HG03442 (cell line): ENCODE results near the gene CDHR2.

Experiments used
- ATAC-seq: cut with Tn5 transposase; IDR thresholded peaks from one replicate; pipeline ENCODE4 v1.9.1; 2021; ENCODE audit warnings: mild to moderate bottlenecking, moderate library complexity; ENCODE audit not compliant: unreplicated experiment

The CDHR2 gene

GRCh38 chr5:176560364-176560763, 11.2 kb downstream of the CDHR2 start:
- no peak for ATAC-seq

DNA sequence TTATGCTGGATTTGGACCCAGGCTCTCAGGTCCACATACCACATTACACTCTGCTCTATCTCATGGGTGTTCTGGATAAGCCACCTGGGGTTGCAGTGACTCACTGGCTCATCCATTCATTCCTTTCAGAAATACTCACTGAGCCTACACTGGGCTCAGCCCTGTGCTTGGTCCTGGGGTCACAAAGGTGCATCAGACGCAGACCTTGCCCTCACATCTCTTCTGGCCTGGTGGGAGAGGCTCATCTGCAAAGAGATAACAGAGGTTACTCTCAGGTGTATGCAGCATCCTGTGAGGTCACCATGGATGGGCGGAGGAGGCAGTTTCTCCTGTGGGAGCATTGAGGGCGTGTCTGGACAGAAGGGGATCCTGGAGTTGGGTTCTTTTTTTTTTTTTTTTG, 12.1 kb downstream of the CDHR2 start:
- no peak for ATAC-seq

GRCh38 chr5:176562189-176562588, 13.0 kb downstream of the CDHR2 start:
- no peak for ATAC-seq

- no peak for ATAC-seq
Measured at GRCh38 chr5:176564002-176564401, 14.9 kb downstream of the CDHR2 start.

- no peak for ATAC-seq
Measured at GRCh38 chr5:176565760-176566288, 16.7 kb downstream of the CDHR2 start.

- ATAC-seq, result no peak
Measured at GRCh38 chr5:176568657-176569056, 19.5 kb downstream of the CDHR2 start.

GRCh38 chr5:176570044-176570443, 20.9 kb downstream of the CDHR2 start:
- ATAC-seq, result no peak

DNA sequence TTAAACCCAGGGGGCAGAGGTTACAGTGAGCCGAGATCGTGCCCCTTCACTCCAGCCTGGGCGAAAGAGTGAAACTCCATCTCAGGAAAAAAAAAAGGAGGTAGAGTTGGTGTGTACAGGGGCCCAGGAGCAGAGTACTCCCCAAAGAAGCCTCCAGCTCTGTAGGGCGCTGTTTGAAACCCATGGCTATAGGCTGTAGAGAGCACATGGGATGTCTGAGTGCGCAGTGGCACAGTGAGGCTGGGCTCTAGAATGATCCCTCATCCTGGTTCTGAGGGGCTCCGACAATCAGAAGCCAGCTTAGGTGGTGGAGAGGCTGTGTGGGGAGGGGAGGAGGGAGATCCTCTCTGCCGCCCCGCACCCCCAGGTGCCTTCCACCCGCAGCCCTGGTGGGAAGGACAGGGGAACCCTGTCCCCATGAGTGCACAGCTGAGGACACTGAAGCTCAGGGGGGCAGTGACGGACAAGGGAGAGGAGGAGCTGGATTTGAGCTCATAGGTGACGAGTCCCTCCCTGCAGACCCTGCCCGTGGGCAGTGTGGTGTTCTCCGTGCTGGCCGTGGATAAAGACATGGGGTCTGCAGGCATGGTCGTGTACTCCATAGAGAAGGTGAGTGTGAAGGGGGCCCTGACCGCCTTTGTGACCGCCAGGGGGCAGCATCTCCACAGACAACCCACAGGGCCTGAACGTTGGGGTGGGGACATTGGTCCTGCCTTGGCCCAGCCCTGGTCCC, 24.6 kb downstream of the CDHR2 start:
- ATAC-seq, result no peak

DNA sequence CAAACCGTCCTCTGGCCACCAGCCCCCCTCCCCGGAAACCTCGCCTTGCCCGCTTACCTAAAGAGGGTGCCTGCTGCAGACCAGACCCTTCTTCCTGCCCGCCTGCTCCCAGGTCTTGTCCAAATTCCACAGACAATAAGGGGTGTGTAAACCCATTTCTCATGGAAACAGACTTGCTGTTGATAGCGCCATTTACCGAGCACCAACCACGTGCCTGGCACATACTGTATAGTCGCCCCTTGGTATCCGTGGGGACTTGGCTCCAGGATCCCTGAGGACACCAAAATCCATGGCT, 25.1 kb downstream of the CDHR2 start:
- no peak for ATAC-seq

DNA sequence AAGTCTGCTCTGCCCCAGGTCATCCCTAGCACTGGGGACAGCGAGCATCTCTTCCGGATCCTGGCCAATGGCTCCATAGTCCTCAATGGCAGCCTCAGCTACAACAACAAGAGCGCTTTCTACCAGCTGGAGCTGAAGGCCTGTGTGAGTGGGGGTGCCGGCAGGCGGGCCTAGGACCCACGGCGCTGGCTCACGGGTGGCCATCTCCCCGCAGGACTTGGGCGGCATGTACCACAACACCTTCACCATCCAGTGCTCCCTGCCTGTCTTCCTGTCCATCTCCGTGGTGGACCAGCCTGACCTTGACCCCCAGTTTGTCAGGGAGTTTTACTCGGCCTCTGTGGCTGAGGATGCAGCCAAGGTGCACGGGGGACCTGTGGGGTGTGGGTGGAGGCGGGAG, 25.9 kb downstream of the CDHR2 start:
- ATAC-seq, result no peak

- no peak for ATAC-seq
Measured at GRCh38 chr5:176575488-176576422, 26.6 kb downstream of the CDHR2 start.

- no peak for ATAC-seq
Measured at GRCh38 chr5:176577312-176578176, 28.4 kb downstream of the CDHR2 start.

GRCh38 chr5:176578391-176578808, 29.3 kb downstream of the CDHR2 start:
- ATAC-seq, result no peak

GRCh38 chr5:176579323-176579722, 30.2 kb downstream of the CDHR2 start:
- ATAC-seq, result no peak

GRCh38 chr5:176581361-176581760, 32.2 kb downstream of the CDHR2 start:
- no peak for ATAC-seq

GRCh38 chr5:176583076-176583475, 33.9 kb downstream of the CDHR2 start:
- no peak for ATAC-seq

DNA sequence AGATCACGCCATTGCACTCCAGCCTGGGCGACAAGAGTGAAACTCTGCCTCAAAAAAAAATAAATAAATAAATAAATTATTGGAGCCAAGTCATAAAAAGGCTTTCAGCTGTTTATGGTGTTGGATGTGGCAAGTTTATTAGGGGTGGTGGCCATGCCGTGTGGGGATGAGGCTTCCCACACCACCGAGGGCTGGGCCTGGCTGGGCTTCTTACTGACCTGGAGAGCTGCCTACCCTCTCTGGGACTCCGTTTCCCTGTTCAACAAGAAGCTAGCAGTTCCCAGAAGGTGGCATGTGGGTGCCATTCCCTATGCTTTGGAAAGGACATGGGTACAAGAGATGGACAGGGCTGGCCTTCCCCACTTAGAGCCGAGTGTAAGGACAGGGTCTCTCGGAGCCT, 38.3 kb downstream of the CDHR2 start:
- no peak for ATAC-seq

- ATAC-seq, result no peak
Measured at GRCh38 chr5:176588297-176588696, 39.2 kb downstream of the CDHR2 start.

DNA sequence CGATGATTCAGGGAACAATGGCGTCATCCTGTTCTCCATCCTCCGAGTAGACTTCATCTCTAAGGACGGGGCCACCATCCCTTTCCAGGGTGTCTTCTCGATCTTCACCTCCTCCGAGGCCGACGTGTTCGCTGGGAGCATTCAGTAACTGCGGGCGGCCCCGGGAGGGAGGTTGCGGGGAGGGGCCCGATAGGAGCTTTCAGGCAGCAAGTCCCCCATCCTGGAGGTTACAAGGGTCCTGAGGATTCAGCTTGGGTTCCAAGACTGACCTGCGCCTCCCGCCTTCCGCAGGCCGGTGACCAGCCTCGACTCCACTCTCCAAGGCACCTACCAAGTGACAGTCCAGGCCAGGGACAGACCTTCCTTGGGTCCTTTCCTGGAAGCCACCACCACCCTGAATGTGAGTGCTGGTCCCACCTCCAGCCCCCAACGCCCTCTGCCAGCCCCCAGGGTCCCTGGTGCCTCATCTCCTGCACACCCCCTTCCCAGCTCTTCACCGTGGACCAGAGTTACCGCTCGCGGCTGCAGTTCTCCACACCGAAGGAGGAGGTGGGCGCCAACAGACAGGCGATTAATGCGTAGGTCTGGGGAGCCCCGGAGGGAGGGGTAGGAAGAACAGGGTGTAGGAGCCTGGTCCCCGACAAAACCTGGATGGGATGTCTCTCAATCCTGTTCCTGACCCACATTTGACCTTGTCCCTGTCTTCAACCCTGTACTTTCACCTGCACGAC, 40.1 kb downstream of the CDHR2 start:
- ATAC-seq, result no peak

DNA sequence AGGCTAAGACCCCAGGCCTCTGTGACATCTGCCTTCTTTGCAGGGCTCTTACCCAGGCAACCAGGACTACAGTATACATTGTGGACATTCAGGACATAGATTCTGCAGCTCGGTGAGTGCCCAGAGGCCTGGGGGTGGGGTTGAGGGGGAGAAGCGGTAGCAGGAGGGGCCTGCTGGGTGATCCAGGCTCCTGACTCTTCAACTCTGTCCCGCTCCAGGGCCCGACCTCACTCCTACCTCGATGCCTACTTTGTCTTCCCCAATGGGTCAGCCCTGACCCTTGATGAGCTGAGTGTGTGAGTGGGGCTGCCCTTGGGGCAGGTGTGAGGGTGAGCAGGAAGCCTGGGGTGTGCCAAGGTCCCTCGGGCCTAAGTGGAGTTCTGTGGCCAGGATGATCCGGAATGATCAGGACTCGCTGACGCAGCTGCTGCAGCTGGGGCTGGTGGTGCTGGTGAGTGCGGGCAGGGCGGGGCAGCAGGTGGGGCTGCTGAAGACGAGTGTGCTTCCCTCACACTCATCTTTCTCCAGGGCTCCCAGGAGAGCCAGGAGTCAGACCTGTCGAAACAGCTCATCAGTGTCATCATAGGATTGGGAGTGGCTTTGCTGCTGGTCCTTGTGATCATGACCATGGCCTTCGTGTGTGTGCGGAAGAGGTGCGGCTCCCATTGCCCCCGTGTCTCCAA, 41.0 kb downstream of the CDHR2 start:
- ATAC-seq, result no peak
